Spinal cord (tissue), 10 donors: Measurements from ENCODE around the gene RSL24D1. TPM values are rescaled to one million over a fixed set of nuclear protein-coding genes. Genes with fewer than 3 reads are reported as not detected.

Experiments used
- DNase-seq, 6 donors: peaks; one replicate each; pipeline versions ENCODE4 v3.0.0 to v3.0.0-alpha.2; 2013 to 2015; ENCODE audit warnings: low spot score in 6 of 6, low read depth in 4 of 6
- H3K27ac ChIP-seq: one replicate; pipeline ENCODE4 v1.5.1; 2013; ENCODE audit warnings: low read depth, low read length, control low read depth
- H3K27me3 ChIP-seq: one replicate; pipeline ENCODE4 v1.6.1; 2013; ENCODE audit warnings: low read length; ENCODE audit not compliant: control insufficient read depth, insufficient read depth
- H3K36me3 ChIP-seq: one replicate; pipeline ENCODE4 v1.6.1; 2013; ENCODE audit warnings: low read length; ENCODE audit not compliant: control insufficient read depth, insufficient read depth
- H3K4me1 ChIP-seq: one replicate; pipeline ENCODE4 v1.6.1; 2013; ENCODE audit warnings: low read length; ENCODE audit not compliant: control insufficient read depth, insufficient read depth
- H3K4me3 ChIP-seq: one replicate; pipeline ENCODE4 v1.5.1; 2013; ENCODE audit warnings: low read depth, low read length, control low read depth
- H3K9me3 ChIP-seq: one replicate; pipeline ENCODE4 v1.6.1; 2013; ENCODE audit warnings: low read length; ENCODE audit not compliant: control insufficient read depth, insufficient read depth
- WGBS: methylation state at CpG from one replicate; pipeline ENCODE4 v1.1.5; 2013; ENCODE audit warnings: missing lambda C conversion rate; ENCODE audit not compliant: insufficient coverage; 5-methylcytosine and 5-hydroxymethylcytosine counted together
- long read RNA-seq, 4 donors: transcript quantifications; one replicate each; lab custom pipeline, GENCODE V29; 2026
- polyA plus RNA-seq, 2 donors: library from polyadenylated mRNA; unstranded; fragments of 120-200 nt; gene quantifications; one replicate each; pipeline ENCODE4 v1.2.1, GENCODE V29; 2013; ENCODE audit not compliant: insufficient read length in 2 of 2
- total RNA-seq, 2 donors: library from RNA; depleted of rRNA in 1 of 2; stranded (reverse); fragments of 120-200 nt in 1 of 2; fragments of >200 nt in 1 of 2; gene quantifications; one replicate each; pipeline versions ENCODE4 v1.2.3 to v1.2.4, GENCODE V29; 2013 to 2014
- donor health status: healthy.

Gene RSL24D1
- total RNA-seq, result 10 to 100 TPM; 81.3 to 95.5 TPM
- 100 to 1,000 TPM; 105 to 107 TPM for polyA plus RNA-seq
- long read RNA-seq, donor 1, transcript RSL24D1-201 (6 exons, 2,015 nt), result major isoform, 79 of 86 reads
- long read RNA-seq, donor 1, partial matches to known transcripts, result 7 of 86 reads
- long read RNA-seq, donor 1, other reads (novel, unspliced or antisense), result 0 of 86 reads
- long read RNA-seq, donor 2, transcript RSL24D1-201 (6 exons, 2,015 nt), result major isoform, 19 of 25 reads
- long read RNA-seq, donor 2, partial matches to known transcripts, result 6 of 25 reads
- long read RNA-seq, donor 2, other reads (novel, unspliced or antisense), result 0 of 25 reads
- long read RNA-seq, donor 3, transcript RSL24D1-201 (6 exons, 2,015 nt), result major isoform, 30 of 35 reads
- long read RNA-seq, donor 3, partial matches to known transcripts, result 5 of 35 reads
- long read RNA-seq, donor 3, other reads (novel, unspliced or antisense), result 0 of 35 reads
- long read RNA-seq, donor 4, transcript RSL24D1-201 (6 exons, 2,015 nt), result major isoform, 144 of 220 reads
- long read RNA-seq, donor 4, partial matches to known transcripts, result 71 of 220 reads
- long read RNA-seq, donor 4, other reads (novel, unspliced or antisense), result 5 of 220 reads

DNA sequence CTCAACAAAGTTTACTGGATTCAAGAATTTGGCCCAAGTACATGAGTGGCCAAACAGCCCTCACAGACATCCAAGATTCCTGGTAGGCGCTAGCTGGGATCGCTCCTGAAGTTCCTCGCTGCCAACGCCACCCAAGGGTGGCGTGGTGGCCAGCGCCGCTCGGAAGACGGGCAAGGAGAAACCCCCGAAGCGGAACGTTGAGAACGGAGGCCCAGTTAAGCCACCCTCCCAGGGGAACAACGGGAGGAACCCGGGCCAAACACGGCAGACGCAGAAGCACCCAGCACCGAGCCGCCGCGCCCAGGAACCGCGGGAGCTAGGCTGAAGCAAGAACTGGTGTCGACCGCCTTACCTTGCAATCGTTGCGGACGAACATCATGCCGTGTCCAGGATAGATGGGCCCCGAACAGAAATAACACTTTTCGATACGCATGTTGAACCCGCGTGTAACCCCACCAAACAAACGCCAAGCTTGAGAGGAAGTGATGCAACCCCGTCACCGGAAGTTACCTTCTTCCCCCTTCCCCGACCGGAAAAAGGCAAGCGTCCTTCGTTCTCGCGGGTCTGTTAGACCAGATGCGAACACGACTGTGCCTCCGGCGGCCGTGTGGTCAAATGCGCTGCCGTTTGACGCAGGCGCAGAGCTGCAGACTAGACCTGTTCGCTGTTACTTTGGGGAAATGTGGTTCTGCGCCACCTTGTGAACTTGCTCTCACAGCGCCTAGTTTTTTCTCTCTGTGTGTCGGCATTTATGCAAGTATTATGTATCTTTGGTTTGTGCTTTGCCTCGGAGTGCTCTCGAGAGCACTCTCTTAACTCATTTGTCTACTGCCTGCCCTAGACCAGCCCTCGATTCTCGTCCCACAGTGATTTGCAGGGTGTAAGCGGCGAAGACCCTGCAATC is at the start of gene RSL24D1:
Gene RSL24D1 (minus strand): TSS at position 484 of the 904 bp plus-strand sequence. CDS start 51 bp downstream, at position 433.
- under 1% methylated on average over 57 of the region's 62 CpGs for whole genome bisulfite sequencing
- Histone ChIP-seq H3K27ac (peak within 1 kb of the TSS; percentile 81), H3K27me3 (no peaks in the 10 kb centered on the region), H3K9me3 (no peaks in the 10 kb centered on the region), H3K4me1 (no peaks in the 10 kb centered on the region), H3K36me3 (no peaks in the 10 kb centered on the region), H3K4me3 (peak within 1 kb of the TSS; percentile 97)
- peak; percentile 94 to 100 (median 98) for DNase-seq

DNA sequence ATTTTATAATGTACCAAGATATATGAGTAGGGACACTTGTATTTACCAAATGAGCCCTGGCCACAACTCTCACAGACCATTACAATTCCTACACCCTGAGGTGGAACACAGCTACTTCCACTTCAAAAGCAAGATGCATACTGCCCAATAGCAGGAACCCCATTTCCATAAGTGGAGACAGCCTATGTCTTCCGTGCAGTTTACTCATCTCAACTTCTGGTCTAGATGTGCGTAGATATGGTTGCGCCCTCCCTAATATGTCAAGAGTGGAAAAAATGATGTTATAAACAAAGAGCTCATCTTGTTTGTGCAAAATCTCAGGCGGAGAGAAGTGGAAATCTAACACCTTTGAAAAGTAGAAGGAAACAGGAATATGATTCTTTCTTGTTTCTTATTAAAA is 48.3 kb upstream of the RSL24D1 start:
- no peak overlapping the region for H3K4me3 ChIP-seq
- H3K36me3 ChIP-seq, result no peaks in the 10 kb centered on the region
- H3K27ac ChIP-seq, result no peak overlapping the region
- WGBS, result no CpG with 5 or more reads among the region's 4 CpGs
- no peaks in the 10 kb centered on the region for H3K4me1 ChIP-seq
- H3K27me3 ChIP-seq, result no peaks in the 10 kb centered on the region
- no peaks in the 10 kb centered on the region for H3K9me3 ChIP-seq
- DNase-seq, result no peak

DNA sequence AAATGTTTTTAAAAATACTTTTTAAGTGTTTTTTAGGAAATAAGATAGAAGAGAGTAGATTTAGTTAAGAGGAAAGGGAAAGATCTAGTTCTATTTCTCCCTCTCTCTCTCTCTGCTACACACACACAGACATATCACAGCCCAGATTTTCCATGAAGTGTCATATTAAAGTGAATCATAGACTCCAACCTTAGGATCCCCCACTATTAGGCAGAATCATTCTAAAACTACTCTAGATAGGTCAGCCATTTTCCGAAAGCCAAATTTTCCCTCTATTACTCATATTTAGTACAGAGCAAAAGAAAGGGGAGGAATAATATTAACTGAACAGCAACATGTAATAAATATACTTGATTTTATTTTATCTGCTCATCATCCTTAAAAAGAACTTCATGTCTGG is 45.1 kb upstream of the RSL24D1 start:
- Histone ChIP-seq H3K4me1 (no peaks in the 10 kb centered on the region), H3K36me3 (no peaks in the 10 kb centered on the region), H3K27me3 (no peaks in the 10 kb centered on the region), H3K27ac (no peak overlapping the region), H3K4me3 (no peak overlapping the region), H3K9me3 (no peaks in the 10 kb centered on the region)
- no CpG with 5 or more reads among the region's 1 CpG for WGBS
- no peak for DNase-seq

DNA sequence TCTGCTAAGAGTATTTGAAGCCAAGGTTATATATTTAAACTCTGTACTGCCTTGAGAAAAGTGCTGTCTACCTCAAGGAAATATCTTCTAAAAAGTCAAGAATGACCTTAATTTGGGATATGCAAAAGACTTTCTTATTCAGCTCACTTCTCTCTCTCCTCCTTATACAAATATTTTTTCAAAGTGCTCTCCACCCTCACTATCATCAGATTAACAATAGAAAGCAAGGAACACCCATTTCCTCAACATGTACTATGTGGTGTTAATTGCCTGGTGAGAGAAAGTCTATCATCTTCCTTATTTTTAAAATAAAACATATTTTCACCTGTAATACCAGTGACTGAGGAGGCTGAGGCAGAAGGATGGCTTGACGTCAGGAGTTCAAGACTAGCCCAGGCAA is 44.4 kb upstream of the RSL24D1 start:
- no peaks in the 10 kb centered on the region for H3K27me3 ChIP-seq
- no peak for DNase-seq
- no peaks in the 10 kb centered on the region for H3K4me1 ChIP-seq
- no peaks in the 10 kb centered on the region for H3K36me3 ChIP-seq
- no peak overlapping the region for H3K27ac ChIP-seq
- WGBS, result no CpG with 5 or more reads among the region's 1 CpG
- no peak overlapping the region for H3K4me3 ChIP-seq
- H3K9me3 ChIP-seq, result no peaks in the 10 kb centered on the region

DNA sequence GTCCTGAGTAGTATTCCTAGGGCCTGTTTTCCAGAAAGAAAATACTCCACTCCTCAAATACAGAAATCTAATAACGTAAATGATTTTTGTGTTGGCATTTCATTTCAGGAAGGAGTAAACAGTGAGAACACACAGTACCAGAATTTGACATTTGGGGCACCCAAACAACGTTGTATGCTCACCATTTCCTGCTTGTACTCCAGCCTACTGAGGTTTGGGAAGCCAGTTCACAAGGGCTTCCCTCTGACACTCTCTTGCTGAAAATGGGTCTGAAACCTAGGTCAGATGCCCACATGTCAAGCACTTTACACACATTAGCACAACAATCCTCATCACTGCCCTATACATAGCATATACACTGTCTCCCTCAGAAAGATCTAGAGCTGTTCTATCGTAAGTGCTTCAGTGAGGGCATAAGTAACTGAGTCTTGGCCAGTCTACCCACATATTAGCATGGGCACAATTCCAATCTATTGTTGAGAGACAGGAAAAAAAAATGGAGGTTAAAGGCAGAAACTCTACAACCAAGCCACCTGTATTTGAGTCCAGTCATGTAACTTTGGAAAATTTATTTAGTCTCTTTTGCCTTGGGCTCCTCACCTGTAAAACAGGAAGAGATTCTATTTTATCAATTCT is 43.5 kb upstream of the RSL24D1 start:
- DNase-seq, result no peak
- Histone ChIP-seq H3K27me3 (no peaks in the 10 kb centered on the region), H3K27ac (no peak overlapping the region), H3K4me1 (no peaks in the 10 kb centered on the region), H3K4me3 (no peak overlapping the region), H3K9me3 (no peaks in the 10 kb centered on the region), H3K36me3 (no peaks in the 10 kb centered on the region)
- WGBS, result 82% methylated on average over 1 of the region's 3 CpGs

DNA sequence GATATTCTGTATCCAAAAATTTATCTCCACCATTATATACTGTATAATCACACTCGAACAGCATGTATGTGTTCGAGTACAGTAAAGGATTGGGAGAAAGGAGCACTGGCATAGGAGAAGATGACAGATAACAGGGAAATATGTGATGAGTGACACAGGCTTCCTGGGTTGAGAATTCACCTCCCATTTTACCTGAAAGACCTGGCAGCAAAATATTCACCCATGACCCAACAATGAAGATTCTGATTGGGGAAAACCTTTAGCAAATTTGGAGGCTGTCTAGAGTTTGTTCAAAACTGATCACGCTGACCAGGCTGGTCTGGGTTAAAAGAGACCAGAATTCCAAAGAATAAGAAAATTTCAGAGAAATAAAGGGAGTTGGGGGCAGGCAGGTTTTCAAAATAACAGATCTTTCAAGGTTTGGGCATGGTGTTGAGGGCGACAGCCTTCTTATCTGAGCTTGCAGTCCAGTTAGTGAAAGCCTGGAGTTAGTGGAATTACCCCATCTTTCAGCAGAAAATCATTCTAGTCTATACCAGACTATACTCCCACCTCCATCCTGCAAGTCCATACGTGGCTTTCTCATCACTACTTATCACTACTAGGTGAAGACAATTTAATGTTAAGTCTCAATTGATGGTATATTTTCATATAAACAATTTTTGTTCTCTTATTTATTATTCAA is 42.8 kb upstream of the RSL24D1 start:
- Histone ChIP-seq H3K27ac (no peak overlapping the region), H3K4me1 (no peaks in the 10 kb centered on the region), H3K9me3 (no peaks in the 10 kb centered on the region), H3K4me3 (no peak overlapping the region), H3K27me3 (no peaks in the 10 kb centered on the region), H3K36me3 (no peaks in the 10 kb centered on the region)
- DNase-seq, result no peak
- WGBS, result 100% methylated on average over 1 of the region's 5 CpGs

DNA sequence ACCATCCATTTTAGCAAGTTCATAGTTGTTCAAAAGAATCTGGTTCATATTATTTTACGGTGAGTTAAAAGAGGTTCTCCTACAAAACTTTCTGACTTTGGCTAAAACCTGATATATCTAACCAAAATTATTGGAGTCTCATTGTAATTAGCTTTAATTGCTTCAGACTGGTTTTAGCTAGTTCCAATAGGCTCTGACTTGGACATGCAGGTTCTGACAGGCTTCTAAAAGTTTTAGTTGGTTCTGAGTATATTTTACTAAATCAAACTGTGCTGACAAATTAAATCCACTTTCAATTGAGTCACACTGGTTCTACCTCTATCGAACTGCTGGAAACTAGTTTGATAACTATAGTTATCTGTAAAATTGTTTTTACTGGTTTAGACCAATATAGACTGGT is 42.1 kb upstream of the RSL24D1 start:
- no peak for DNase-seq
- H3K9me3 ChIP-seq, result no peaks in the 10 kb centered on the region
- H3K4me3 ChIP-seq, result no peak overlapping the region
- no peaks in the 10 kb centered on the region for H3K36me3 ChIP-seq
- no peaks in the 10 kb centered on the region for H3K4me1 ChIP-seq
- WGBS, result no CpG with 5 or more reads among the region's 2 CpGs
- H3K27me3 ChIP-seq, result no peaks in the 10 kb centered on the region
- no peak overlapping the region for H3K27ac ChIP-seq

DNA sequence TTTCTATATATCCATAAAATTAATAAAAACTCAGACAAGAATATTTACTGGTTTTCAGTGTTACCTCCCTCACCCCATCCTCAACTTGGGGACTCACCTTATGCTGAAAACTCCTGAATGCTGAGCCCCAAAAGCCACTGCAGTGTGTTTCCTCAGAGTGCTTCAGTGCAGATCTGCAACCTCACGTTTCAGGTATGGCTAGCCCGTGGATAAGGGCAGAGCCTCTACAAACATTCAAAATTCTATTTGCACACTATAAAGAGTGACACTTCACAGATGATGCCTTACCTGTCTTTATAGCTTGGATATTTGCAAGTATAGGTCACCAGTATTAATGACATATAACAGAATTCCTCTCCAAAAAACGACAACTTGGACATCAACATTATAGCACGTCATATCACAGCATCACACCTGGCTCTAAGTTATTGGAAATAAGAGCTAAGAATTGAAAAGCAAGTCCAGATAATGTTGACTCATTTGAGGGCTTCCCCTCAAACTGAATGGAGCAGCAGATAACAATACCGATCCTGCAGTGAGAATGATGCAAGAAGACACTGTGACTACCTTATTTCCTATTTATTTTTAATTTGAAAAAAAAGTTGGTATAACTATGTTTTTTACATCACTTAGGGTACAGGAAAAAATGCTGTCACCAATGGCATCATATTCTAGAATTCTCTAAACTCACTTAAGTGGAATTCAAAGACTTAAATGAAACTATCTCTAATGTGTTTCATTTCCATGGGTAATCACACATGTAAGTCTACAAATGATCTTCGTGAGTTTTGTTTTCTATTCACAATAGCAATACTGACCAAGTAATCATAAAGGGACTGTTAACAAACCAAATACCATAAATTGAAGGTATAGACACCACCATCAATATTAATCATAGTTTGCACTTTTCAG is 40.7 kb upstream of the RSL24D1 start:
- WGBS, result no CpG with 5 or more reads among the region's 6 CpGs
- no peak for DNase-seq
- Histone ChIP-seq H3K36me3 (no peaks in the 10 kb centered on the region), H3K9me3 (no peaks in the 10 kb centered on the region), H3K27me3 (no peaks in the 10 kb centered on the region), H3K4me1 (no peaks in the 10 kb centered on the region), H3K4me3 (no peak overlapping the region), H3K27ac (no peak overlapping the region)
